Thyroid gland (tissue), 4 donors: Measurements from ENCODE around the gene GRIN2C.

ENCODE experiments used
- CTCF ChIP-seq, 6 experiments: fragments of 200-600 bp in 3 of 6; fragments of 450-650 bp in 3 of 6; sonication (generic) in 3 of 6; IDR thresholded peaks; one replicate each; pipeline ENCODE4 v1.5.1; 2016 to 2019; ENCODE audit warnings: antibody characterized with exemption in 6 of 6, mild to moderate bottlenecking in 2 of 6, inconsistent platforms in 1 of 6, moderate library complexity in 1 of 6
- POLR2A ChIP-seq, 2 donors: fragments of 450-650 bp; IDR thresholded peaks; one replicate each; pipeline ENCODE4 v1.6.1; 2017; ENCODE audit warnings: antibody characterized with exemption in 2 of 2, mild to moderate bottlenecking in 2 of 2, moderate library complexity in 1 of 2

DNA sequence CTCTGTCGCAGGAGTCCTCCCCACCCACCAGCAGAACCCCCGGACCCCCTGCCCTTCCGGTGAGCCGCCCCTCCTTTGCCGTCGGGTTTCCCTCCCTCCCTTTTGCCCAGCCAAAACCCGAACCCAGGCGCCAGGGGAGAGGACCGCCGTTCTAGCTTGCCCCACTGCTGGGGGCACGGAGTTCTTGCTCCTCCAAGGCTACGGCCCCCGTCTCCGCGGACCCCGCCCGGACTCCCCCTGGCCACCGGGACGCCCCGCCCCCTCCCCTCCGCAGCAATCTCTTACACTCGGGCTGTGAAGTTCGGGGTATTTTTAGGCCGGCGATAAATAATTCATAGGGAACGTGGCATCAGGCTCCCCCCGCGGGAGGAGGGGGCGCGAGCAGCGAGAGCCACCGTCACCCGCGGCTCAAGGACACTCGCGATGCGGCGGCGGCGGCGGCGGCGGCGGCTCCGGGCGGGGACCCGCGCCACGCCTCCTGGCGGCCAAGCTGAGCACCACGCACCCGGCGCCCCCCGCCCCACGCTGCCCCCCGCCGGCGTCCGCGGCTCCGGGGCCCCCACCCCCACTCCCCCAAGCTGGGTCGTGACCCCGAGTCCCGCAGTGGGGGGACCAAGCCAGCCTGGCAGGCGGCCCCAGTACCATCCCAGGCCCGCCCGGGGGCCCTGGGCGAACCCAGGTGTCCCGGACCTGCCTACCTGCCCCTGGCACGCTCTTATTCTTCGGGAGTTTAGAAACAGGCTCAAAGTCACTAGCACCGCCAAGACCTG is at the start of gene GRIN2C:
- TF ChIP-seq CTCF (IDR thresholded peaks at IDR 0.05): peak in 3 of 6 experiments; percentile 40 to 78 (median 47)
- TF ChIP-seq POLR2A (IDR thresholded peaks at IDR 0.05): no peak
